GM21717 (cell line): ENCODE results near the gene SLC35F3.

Experiments
- ATAC-seq: cut with Tn5 transposase; IDR thresholded peaks from one replicate; pipeline ENCODE4 v1.9.1; 2021; ENCODE audit warnings: mild to moderate bottlenecking, moderate library complexity; ENCODE audit not compliant: unreplicated experiment

Gene SLC35F3

DNA sequence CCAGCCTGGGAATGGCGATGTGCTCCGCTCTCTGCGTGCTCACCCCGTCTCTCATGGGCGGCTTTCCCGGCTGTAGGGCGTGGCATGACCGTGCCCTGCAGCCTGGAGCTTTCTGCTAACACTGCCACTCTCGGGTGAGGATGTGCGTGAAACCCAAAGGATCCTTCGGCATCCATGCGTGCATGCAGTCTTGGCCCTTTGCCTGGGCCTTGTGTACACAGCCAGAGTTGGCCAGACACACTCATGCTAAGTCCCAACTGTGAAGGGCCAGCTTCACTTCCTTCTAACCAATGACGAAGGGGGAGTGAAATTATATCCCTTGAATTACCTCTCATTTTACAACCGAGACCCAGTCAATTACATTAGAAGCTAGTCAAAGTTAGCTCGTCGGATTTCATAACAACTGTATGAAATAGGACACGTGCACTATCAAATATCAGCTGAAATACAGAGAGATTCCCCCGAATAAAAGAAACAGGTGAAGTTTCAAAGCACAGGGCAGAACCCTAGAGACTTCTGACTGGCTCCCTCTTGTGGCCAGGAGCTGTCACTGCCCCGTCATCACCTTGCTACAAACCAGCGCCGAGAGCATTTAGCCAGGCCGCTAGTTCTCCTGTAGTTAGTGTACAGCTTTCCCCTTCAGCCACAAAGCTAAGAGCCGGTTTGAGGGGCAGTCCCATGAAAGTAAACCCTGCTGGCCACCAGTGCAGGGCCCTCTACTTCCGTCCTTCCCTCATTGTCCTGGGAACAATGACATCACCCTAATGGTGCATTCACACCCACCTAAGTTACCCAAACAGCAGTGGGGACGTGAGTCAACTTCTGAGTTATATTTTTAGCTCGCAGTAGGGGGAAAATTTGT lies 405.4 kb downstream of the SLC35F3 start:
- ATAC-seq, result peak; percentile 75

DNA sequence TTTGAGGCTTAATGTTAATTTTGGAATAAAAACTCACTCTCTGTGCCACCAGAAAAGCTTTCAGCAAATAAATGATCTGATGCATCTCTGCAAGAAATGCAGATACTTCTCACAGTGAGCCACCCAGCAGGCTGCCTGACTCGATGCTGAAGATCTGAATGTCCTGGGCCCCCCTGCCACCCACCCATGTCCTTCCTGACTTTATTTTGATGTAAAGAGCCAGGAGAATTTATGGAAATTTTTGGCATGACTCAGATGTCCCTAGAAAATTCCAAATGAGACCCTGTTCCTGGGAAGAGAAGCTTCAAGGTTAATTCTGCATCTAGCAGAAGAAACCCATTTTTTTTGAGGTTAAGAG lies 406.0 kb downstream of the SLC35F3 start:
- ATAC-seq, result no peak

DNA sequence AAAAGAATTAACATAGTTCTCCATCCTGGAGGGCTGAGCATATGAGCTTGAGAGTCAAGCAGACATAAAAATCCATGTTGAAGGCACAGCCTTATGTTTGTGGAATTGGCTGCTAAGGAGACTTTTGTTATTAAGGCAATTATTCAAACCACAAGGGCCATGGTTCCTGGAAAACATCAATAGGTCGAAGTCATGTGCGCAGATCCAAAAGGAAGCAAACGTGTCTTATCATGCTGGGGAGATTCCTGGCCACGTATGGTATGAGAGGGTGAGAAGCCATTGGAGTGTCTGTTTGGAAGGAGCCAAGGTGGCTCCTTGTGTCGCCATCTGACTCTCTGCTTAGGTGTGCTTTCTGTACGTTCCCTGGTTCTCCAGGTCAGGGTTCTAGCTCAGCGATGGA lies 406.9 kb downstream of the SLC35F3 start:
- ATAC-seq, result no peak

DNA sequence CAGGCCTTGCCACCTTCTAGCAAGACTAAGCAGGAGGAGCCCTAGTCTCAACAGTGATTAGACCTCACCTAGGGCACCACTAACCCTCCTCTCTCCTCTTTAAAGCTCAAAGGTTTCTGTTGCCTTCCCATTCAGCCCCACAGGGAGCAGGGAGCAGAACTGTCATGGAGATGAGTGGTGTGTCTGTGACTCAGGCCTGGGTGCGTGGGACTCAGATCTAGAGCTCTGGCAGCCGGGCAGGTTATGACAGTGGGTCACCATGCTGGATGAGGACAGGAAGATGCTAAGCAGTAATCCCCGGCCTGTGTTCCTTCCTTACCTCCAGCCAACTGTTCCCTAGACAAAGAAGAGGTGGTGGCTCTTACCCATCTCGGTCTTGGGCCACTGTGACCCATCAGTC lies 408.7 kb downstream of the SLC35F3 start:
- ATAC-seq, result no peak

- ATAC-seq, result no peak
Measured at GRCh38 chr1:234315091-234315541, 410.6 kb downstream of the SLC35F3 start.

DNA sequence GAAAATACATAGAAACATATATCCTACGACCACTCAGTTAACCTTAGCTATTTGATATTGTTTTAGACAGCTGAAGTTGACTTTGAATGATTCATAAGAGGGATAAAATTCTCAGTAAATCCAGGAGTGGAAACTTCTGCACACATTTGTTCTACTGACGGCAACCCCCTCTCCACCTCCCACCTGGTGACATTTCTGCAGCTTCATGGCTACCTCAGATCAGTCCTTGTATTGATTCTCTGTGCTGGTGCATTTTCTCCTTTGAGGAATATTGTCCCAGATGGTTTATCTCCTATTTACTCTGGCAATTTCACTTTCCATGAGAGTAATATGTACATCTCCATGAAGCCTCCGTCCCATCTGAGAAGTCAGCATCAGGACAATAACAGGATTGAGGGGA lies 411.1 kb downstream of the SLC35F3 start:
- ATAC-seq, result no peak

- no peak for ATAC-seq
Measured at GRCh38 chr1:234316486-234316885, 412.0 kb downstream of the SLC35F3 start.

GRCh38 chr1:234316937-234317336 lies 412.5 kb downstream of the SLC35F3 start:
- ATAC-seq, result no peak

GRCh38 chr1:234320069-234320468 lies 415.6 kb downstream of the SLC35F3 start:
- ATAC-seq, result no peak

DNA sequence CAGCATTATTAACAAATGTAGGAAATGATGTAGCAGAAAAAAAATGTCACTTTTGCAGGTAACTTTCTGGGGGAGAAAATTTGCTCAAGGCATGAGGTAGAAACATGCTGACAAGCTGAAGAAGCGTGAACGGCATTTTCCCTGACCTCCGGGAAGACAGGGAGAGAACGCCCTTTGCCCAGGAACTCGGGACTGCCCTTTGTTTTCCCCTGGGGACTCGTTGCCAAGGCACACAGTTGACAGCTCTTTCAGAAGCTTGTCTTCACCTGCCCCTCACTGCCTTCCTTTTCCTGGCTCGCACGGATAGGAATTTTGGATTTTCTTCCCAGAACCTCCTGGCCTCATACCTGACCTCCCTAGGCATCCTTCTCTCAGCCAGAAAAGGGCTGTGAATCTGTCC lies 416.1 kb downstream of the SLC35F3 start:
- ATAC-seq, result no peak

GRCh38 chr1:234321231-234321630 lies 416.8 kb downstream of the SLC35F3 start:
- ATAC-seq, result no peak

- no peak for ATAC-seq
Measured at GRCh38 chr1:234322097-234322496, 417.6 kb downstream of the SLC35F3 start.

- ATAC-seq, result no peak
Measured at GRCh38 chr1:234322979-234323378, 418.5 kb downstream of the SLC35F3 start.

DNA sequence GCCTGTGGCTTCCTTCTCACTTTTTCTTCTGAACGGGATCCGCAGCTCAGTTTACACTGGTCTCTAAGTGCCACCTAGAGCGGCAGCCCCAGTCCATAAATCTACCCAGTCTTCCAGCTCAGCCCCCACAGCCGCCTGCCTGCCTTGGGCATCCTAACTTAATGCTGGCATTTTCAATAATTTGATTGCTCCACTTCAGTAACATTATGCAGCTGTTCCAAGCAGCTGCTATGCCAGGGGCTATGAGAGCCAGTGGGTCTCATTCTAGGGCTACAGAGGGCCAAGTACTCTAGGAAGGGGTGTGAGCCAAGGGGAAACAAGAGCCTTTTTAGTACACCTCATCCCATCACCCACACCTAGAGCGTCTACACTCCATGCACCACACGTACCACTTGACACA lies 420.3 kb downstream of the SLC35F3 start:
- ATAC-seq, result no peak

- peak; percentile 35 for ATAC-seq
Measured at GRCh38 chr1:234325878-234326496, 421.5 kb downstream of the SLC35F3 start.

GRCh38 chr1:234326497-234327366 lies 422.3 kb downstream of the SLC35F3 start:
- ATAC-seq, result peak; percentile 84

- no peak for ATAC-seq
Measured at GRCh38 chr1:234327577-234328164, 423.2 kb downstream of the SLC35F3 start.

GRCh38 chr1:234330843-234331215 lies 426.4 kb downstream of the SLC35F3 start:
- ATAC-seq, result no peak

DNA sequence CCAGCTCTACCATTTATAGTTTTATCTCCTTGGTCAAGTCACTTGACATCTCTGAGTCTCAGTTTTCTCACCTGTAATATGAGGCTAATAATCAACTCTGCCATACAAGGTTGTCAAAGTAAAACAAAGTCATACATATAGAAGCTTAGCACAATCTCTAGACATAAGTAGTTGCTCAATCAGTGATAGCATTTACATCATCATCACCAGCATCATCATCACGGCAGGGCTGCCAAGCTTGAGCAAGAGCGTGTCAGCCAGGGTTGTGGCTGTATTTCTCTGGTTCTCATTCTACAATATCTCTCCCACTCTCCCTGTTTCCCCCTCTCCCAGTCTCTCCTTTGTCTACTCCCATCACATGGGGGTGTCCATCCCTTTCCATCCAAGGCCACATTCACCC lies 427.0 kb downstream of the SLC35F3 start:
- ATAC-seq, result no peak

- ATAC-seq, result no peak
Measured at GRCh38 chr1:234336359-234336758, 431.9 kb downstream of the SLC35F3 start.

DNA sequence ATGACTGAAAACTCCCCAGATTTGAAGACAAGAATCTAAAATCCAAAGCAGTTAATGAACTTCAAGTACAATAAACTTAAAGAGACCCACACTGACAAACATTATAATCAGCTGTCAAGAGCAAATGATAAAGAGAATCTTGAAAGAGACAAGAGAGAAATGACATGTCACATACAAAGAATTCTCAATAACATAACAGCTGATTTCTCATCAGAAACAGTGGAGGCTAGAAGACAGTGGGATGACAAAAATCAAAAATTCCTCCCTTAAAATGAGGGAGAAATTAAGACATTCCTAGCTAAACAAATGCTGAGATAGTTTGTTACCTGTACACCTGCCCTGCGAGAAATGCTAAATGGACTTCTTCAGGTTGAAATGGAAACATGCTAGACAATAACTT lies 432.8 kb downstream of the SLC35F3 start:
- no peak for ATAC-seq
